ENCODE measurements around the gene AFAP1L1. TPM values are rescaled to one million over a fixed set of nuclear protein-coding genes. Genes with fewer than 3 reads are reported as not detected.

Gene AFAP1L1
- total and polyA plus RNA-seq, 2 donors (not counting 3 experiments of a cell fraction or from before 2014, with no cell fraction given), result 7.9 to 73.2 TPM

GRCh38 chr5:149320791-149321330 is 49.2 kb downstream of the AFAP1L1 start:
- TF ChIP-seq POLR2A (IDR thresholded peaks at IDR 0.05; ENCODE audit: low read depth, low read length) (peak; percentile 83), JUN (IDR thresholded peaks at IDR 0.05; ENCODE audit: borderline replicate concordance, insufficient read depth, insufficient read length, low read depth) (no peak), FOS (IDR thresholded peaks at IDR 0.05; ENCODE audit: borderline replicate concordance, insufficient read depth, low read length) (no peak), GATA2 (IDR thresholded peaks at IDR 0.05; ENCODE audit: insufficient read depth, insufficient read length, low read depth, low read length) (no peak)
- TF ChIP-seq, protein P1, sequence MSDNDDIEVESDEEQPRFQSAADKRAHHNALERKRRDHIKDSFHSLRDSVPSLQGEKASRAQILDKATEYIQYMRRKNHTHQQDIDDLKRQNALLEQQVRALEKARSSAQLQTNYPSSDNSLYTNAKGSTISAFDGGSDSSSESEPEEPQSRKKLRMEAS (IDR thresholded peaks at IDR 0.05; ENCODE audit: insufficient read depth, insufficient read length), result peak; percentile 78
- H3K9me1 ChIP-seq (replicated peaks; ENCODE audit: control insufficient read depth, extremely low read depth, insufficient read depth, low read length), result no peaks in the 10 kb centered on the region
- H3K36me3 ChIP-seq (ENCODE audit: control insufficient read depth in 2 of 2, extremely low read depth in 1 of 2, insufficient read depth in 2 of 2, low read length in 2 of 2), result peaks cover 0 to 5% of the 10 kb centered on the region in 2 experiments
- peak overlapping the region; percentile 49 for H3K9ac ChIP-seq (replicated peaks; ENCODE audit: extremely low read depth, insufficient read depth, low read length)
- dilution Hi-C loops (cut with MboI; ENCODE audit: extremely low pct_ligation_motif_present, low sequenced_read_pairs) (no loop called here), intact Hi-C loops (cut with micrococcal nuclease) (loop anchor here (1.0 to 5.0 kb wide), 3 partner anchors 14 to 36 kb away; partner anchors contain the start of genes GRPEL2 and PCYOX1L)
- ChIA-PET CTCF (interaction anchor here (0.7 to 5.6 kb wide), 17 partner anchors 10 to 244 kb away, joined by 3 to 131 read pairs (median 7); partner anchors contain the start of genes GRPEL2 and PCYOX1L), POLR2A (interaction anchor here (0.7 to 1.3 kb wide), 6 partner anchors 15 to 177 kb away, joined by 3 to 10 read pairs (median 3); partner anchors contain the start of genes GRPEL2 and PCYOX1L)
- peak overlapping the region; percentile 65 for H3K4me2 ChIP-seq (ENCODE audit: insufficient read depth, low read length)
- peaks cover 46% of the 10 kb centered on the region for H3K4me1 ChIP-seq (ENCODE audit: control insufficient read depth, extremely low read depth, insufficient read depth, low read length)
- peak overlapping the region; percentile 70 for H2AFZ ChIP-seq (ENCODE audit: low read depth, low read length)
- BruUV-seq (replicated peaks), result TSS peak; percentile 33
- H3K9me3 ChIP-seq (replicated peaks; ENCODE audit: control insufficient read depth, insufficient read depth, low read length), result no peaks in the 10 kb centered on the region
- no peaks in the 10 kb centered on the region for H3K79me2 ChIP-seq (ENCODE audit: control insufficient read depth, insufficient read depth, low read length)
- DNase-seq (ENCODE audit: low read depth, low spot score) (peak; percentile 92), FAIRE-seq (peak; percentile 98)
- no peaks in the 10 kb centered on the region for H4K20me1 ChIP-seq (replicated peaks; ENCODE audit: control insufficient read depth, extremely low read depth, insufficient read depth, low read length)
- H3K27ac ChIP-seq (ENCODE audit: insufficient read depth, low read depth, low read length), result peak overlapping the region; percentile 74
- H3K27me3 ChIP-seq (ENCODE audit: control insufficient read depth in 2 of 2, insufficient read depth in 2 of 2, low read length in 2 of 2), result no peaks in the 10 kb centered on the region
- H3K4me3 ChIP-seq (replicated peaks in 1 of 3; ENCODE audit: insufficient read depth in 1 of 3, low read depth in 1 of 3, low read length in 3 of 3), result no peak overlapping the region

GRCh38 chr5:149322518-149322917 is 50.9 kb downstream of the AFAP1L1 start:
- H3K79me2 ChIP-seq (ENCODE audit: control insufficient read depth, insufficient read depth, low read length), result no peaks in the 10 kb centered on the region
- H3K36me3 ChIP-seq (ENCODE audit: control insufficient read depth in 2 of 2, extremely low read depth in 1 of 2, insufficient read depth in 2 of 2, low read length in 2 of 2), result peaks cover 0 to 5% of the 10 kb centered on the region in 2 experiments
- H3K9me1 ChIP-seq (replicated peaks; ENCODE audit: control insufficient read depth, extremely low read depth, insufficient read depth, low read length), result no peaks in the 10 kb centered on the region
- no peak overlapping the region for H2AFZ ChIP-seq (ENCODE audit: low read depth, low read length)
- no peak overlapping the region for H3K4me2 ChIP-seq (ENCODE audit: insufficient read depth, low read length)
- H4K20me1 ChIP-seq (replicated peaks; ENCODE audit: control insufficient read depth, extremely low read depth, insufficient read depth, low read length), result no peaks in the 10 kb centered on the region
- DNase-seq (ENCODE audit: low read depth, low spot score), result no peak
- no peak for FAIRE-seq
- ChIA-PET POLR2A (interaction anchor here (0.8 kb wide), 1 partner anchor 11 kb away, joined by 3 read pairs; no protein-coding TSS in a partner anchor), CTCF (interaction anchor here (0.9 to 1.9 kb wide), 5 partner anchors 11 to 57 kb away, joined by 4 to 9 read pairs (median 6); partner anchors contain the start of gene PCYOX1L)
- no peaks in the 10 kb centered on the region for H3K9me3 ChIP-seq (replicated peaks; ENCODE audit: control insufficient read depth, insufficient read depth, low read length)
- no peak overlapping the region for H3K9ac ChIP-seq (replicated peaks; ENCODE audit: extremely low read depth, insufficient read depth, low read length)
- BruUV-seq (replicated peaks), result no TSS peak
- TF ChIP-seq GATA2 (IDR thresholded peaks at IDR 0.05; ENCODE audit: insufficient read depth, insufficient read length, low read depth, low read length) (no peak), POLR2AphosphoS5 (IDR thresholded peaks at IDR 0.05; ENCODE audit: insufficient read depth, low read depth, low read length) (no peak)
- H3K27me3 ChIP-seq (ENCODE audit: control insufficient read depth in 2 of 2, insufficient read depth in 2 of 2, low read length in 2 of 2), result no peaks in the 10 kb centered on the region
- intact Hi-C loops (cut with micrococcal nuclease) (loop anchor here (5.0 kb wide), 1 partner anchor 35 kb away; the partner anchor contains the start of gene PCYOX1L), dilution Hi-C loops (cut with MboI; ENCODE audit: extremely low pct_ligation_motif_present, low sequenced_read_pairs) (no loop called here)
- peak overlapping the region; percentile 58 for H3K27ac ChIP-seq (ENCODE audit: insufficient read depth, low read depth, low read length)
- H3K4me1 ChIP-seq (ENCODE audit: control insufficient read depth, extremely low read depth, insufficient read depth, low read length), result peaks cover 54% of the 10 kb centered on the region
- no peak overlapping the region for H3K4me3 ChIP-seq (replicated peaks in 1 of 3; ENCODE audit: insufficient read depth in 1 of 3, low read depth in 1 of 3, low read length in 3 of 3)
